ENCODE data around the gene CREB1. TPM values are rescaled to one million over a fixed set of nuclear protein-coding genes. Genes with fewer than 3 reads are reported as not detected.

The CREB1 gene
- total RNA-seq, 3 donors from 2014 or later, result 55.2 to 71.1 (median 59.5) TPM

- Mint-ChIP-seq H3K36me3 (ENCODE audit: insufficient read depth) (peaks cover 25% of the 10 kb centered on the region), H3K27me3 (ENCODE audit: low read depth) (no peaks in the 10 kb centered on the region), H3K4me1 (ENCODE audit: low read depth) (peaks cover 68% of the 10 kb centered on the region), H3K9me3 (no peaks in the 10 kb centered on the region), H3K4me3 (no peak overlapping the region)
- ATAC-seq (no peak), DNase-seq (no peak)
Measured at GRCh38 chr2:207541933-207542332, 12.2 kb downstream of the CREB1 start.

DNA sequence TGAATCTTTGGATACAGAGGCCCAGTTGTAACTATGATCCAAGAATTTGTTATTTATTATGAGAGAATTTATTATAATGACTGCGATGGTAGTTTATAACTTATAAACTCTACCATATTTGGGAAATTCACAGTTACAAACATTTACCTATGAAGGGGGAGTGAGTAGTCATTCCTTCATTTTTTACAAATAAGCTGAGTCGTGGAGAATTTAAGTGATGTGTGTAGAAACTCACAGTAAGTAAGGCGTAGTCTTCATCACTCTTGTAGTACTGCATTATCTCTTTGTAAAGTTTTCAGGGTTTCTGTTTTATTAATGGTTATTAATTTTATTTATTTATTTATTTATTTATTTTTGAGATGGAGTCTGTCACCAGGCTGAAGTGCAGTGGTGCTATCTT lies 13.5 kb downstream of the CREB1 start:
- H3K4me3 Mint-ChIP-seq, result no peak overlapping the region
- peaks cover 27% of the 10 kb centered on the region for H3K36me3 Mint-ChIP-seq (ENCODE audit: insufficient read depth)
- no peaks in the 10 kb centered on the region for H3K27me3 Mint-ChIP-seq (ENCODE audit: low read depth)
- DNase-seq (no peak), ATAC-seq (no peak)
- peaks cover 64% of the 10 kb centered on the region for H3K4me1 Mint-ChIP-seq (ENCODE audit: low read depth)
- no peaks in the 10 kb centered on the region for H3K9me3 Mint-ChIP-seq

GRCh38 chr2:207546822-207547221 lies 17.1 kb downstream of the CREB1 start:
- H3K27me3 Mint-ChIP-seq (ENCODE audit: low read depth), result no peaks in the 10 kb centered on the region
- H3K4me3 Mint-ChIP-seq, result no peak overlapping the region
- H3K36me3 Mint-ChIP-seq (ENCODE audit: insufficient read depth), result peaks cover 24% of the 10 kb centered on the region
- H3K4me1 Mint-ChIP-seq (ENCODE audit: low read depth), result peaks cover 71% of the 10 kb centered on the region
- H3K9me3 Mint-ChIP-seq, result no peaks in the 10 kb centered on the region
- DNase-seq, result no peak
- ATAC-seq, result no peak

- Mint-ChIP-seq H3K9me3 (no peaks in the 10 kb centered on the region), H3K27me3 (ENCODE audit: low read depth) (no peaks in the 10 kb centered on the region), H3K4me1 (ENCODE audit: low read depth) (peaks cover 63% of the 10 kb centered on the region), H3K36me3 (ENCODE audit: insufficient read depth) (peaks cover 19% of the 10 kb centered on the region), H3K4me3 (no peak overlapping the region)
- no peak for DNase-seq
- ATAC-seq, result no peak
Measured at GRCh38 chr2:207549145-207549544, 19.4 kb downstream of the CREB1 start.

GRCh38 chr2:207558079-207558491 lies 28.3 kb downstream of the CREB1 start:
- Mint-ChIP-seq H3K36me3 (ENCODE audit: insufficient read depth) (peaks cover 47% of the 10 kb centered on the region), H3K4me3 (no peak overlapping the region), H3K4me1 (ENCODE audit: low read depth) (peaks cover 26% of the 10 kb centered on the region), H3K9me3 (no peaks in the 10 kb centered on the region), H3K27me3 (ENCODE audit: low read depth) (no peaks in the 10 kb centered on the region)
- ATAC-seq (no peak), DNase-seq (no peak)

DNA sequence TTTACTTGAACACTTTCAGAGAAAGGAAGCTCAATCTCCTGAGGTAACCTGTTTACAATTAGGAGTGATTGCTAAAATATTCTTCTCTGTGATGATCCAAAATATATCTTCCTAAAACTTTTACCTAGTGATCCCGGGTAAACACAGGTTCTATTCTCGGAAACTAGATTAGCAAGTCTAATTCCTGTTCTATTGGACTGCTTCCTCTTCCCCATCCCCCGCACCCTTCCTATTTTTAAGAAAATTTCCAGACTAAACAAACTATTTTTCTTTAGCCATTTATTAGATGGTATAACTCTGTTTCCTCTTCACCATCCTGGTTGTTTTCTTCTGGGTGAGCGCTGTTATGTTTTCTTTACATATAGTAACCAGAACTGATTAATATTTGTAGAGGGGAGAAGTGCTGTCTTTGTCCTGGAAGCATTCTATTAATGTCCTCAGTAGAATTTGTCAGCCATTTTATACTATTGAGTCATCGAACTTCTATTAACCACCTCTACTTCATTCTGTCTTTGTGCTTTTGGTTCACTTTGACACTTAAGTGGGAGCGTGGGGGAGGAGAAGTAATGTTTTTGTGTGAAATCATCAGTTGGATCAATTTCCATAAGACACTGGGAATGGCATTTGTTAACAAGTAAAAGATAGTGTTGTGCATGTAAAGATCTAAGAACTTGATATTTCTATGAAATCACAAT lies 31.8 kb downstream of the CREB1 start:
- peaks cover 52% of the 10 kb centered on the region for H3K36me3 Mint-ChIP-seq (ENCODE audit: insufficient read depth)
- ATAC-seq (no peak), DNase-seq (no peak)
- no peak overlapping the region for H3K4me3 Mint-ChIP-seq
- peaks cover 20% of the 10 kb centered on the region for H3K4me1 Mint-ChIP-seq (ENCODE audit: low read depth)
- H3K9me3 Mint-ChIP-seq, result no peaks in the 10 kb centered on the region
- H3K27me3 Mint-ChIP-seq (ENCODE audit: low read depth), result no peaks in the 10 kb centered on the region

GRCh38 chr2:207565736-207566500 lies 36.2 kb downstream of the CREB1 start:
- Mint-ChIP-seq H3K4me3 (no peak overlapping the region), H3K36me3 (ENCODE audit: insufficient read depth) (peaks cover 45% of the 10 kb centered on the region), H3K9me3 (no peaks in the 10 kb centered on the region), H3K27me3 (ENCODE audit: low read depth) (no peaks in the 10 kb centered on the region), H3K4me1 (ENCODE audit: low read depth) (peaks cover 7% of the 10 kb centered on the region)
- DNase-seq (no peak), ATAC-seq (no peak)

- Mint-ChIP-seq H3K27me3 (ENCODE audit: low read depth) (no peaks in the 10 kb centered on the region), H3K4me3 (no peak overlapping the region), H3K9me3 (no peaks in the 10 kb centered on the region), H3K4me1 (ENCODE audit: low read depth) (peaks cover 10% of the 10 kb centered on the region), H3K36me3 (ENCODE audit: insufficient read depth) (peaks cover 40% of the 10 kb centered on the region)
- DNase-seq (no peak), ATAC-seq (no peak)
Measured at GRCh38 chr2:207567671-207568070, 37.9 kb downstream of the CREB1 start.

DNA sequence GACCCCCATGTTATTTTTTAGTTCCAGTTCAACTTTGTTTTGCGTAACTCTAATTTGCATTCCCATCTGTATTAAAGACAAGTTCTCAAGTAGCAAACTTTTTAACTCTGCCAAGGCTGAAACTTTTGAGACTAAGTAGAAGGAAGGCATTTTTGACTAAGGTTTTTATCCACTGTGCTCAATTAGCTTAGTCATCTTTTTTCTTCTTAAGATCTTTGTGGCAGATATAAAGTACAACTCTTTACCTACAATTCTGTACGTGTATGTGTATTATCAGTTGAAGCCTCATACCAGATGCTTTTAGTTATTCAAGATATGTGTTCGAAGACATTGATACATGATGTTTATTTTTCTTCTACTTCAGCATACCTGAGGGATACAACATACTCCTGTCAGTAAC lies 41.6 kb downstream of the CREB1 start:
- Mint-ChIP-seq H3K27me3 (ENCODE audit: low read depth) (no peaks in the 10 kb centered on the region), H3K36me3 (ENCODE audit: insufficient read depth) (peaks cover 46% of the 10 kb centered on the region), H3K4me1 (ENCODE audit: low read depth) (peaks cover 7% of the 10 kb centered on the region), H3K9me3 (no peaks in the 10 kb centered on the region), H3K4me3 (no peak overlapping the region)
- ATAC-seq, result no peak
- no peak for DNase-seq

- ATAC-seq (no peak), DNase-seq (no peak)
- Mint-ChIP-seq H3K36me3 (ENCODE audit: insufficient read depth) (peaks cover 70% of the 10 kb centered on the region), H3K4me1 (ENCODE audit: low read depth) (peaks cover 2% of the 10 kb centered on the region), H3K9me3 (no peaks in the 10 kb centered on the region), H3K4me3 (no peak overlapping the region), H3K27me3 (ENCODE audit: low read depth) (no peaks in the 10 kb centered on the region)
Measured at GRCh38 chr2:207584952-207585351, 55.2 kb downstream of the CREB1 start.

DNA sequence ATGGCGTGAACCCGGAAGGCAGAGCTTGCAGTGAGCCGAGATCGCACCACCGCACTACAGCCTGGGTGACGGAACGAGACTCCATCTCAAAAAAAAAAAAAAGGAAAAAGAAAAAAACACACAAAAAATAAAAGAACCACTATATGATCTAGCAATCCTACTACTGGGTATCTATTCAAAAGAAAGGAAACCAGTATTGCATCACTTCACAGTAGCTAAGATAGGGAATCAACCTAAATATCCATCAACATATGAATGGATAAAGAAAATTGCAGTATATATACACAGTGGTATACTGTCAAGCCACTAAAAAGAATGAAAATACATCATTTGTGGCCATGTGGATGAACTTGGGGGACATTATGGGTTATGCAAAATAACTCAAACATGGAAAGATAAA lies 57.5 kb downstream of the CREB1 start:
- ATAC-seq (no peak), DNase-seq (no peak)
- Mint-ChIP-seq H3K36me3 (ENCODE audit: insufficient read depth) (peaks cover 78% of the 10 kb centered on the region), H3K27me3 (ENCODE audit: low read depth) (no peaks in the 10 kb centered on the region), H3K9me3 (no peaks in the 10 kb centered on the region), H3K4me3 (no peak overlapping the region), H3K4me1 (ENCODE audit: low read depth) (peaks cover 5% of the 10 kb centered on the region)

DNA sequence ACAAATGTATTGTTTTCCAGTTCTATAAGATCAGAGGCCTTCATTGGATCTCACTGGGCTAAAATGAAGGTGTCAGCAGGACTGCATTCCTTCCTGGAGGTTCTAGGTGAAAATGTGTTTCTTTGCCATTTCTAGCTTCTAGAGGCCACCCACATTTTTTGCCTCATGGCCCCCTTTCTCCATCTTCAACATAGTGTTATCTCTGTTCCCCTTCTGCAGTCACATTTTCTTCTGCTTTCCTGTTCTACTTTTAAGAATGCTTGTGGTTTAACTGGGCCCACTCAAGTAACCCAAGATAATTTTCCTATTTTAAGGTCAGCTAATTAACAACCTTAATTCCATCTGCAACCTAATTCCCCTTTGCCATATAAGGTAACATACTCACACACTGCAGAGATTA lies 59.4 kb downstream of the CREB1 start:
- Mint-ChIP-seq H3K36me3 (ENCODE audit: insufficient read depth) (peaks cover 76% of the 10 kb centered on the region), H3K9me3 (no peaks in the 10 kb centered on the region), H3K4me1 (ENCODE audit: low read depth) (peaks cover 8% of the 10 kb centered on the region), H3K27me3 (ENCODE audit: low read depth) (no peaks in the 10 kb centered on the region), H3K4me3 (no peak overlapping the region)
- DNase-seq (no peak), ATAC-seq (no peak)

DNA sequence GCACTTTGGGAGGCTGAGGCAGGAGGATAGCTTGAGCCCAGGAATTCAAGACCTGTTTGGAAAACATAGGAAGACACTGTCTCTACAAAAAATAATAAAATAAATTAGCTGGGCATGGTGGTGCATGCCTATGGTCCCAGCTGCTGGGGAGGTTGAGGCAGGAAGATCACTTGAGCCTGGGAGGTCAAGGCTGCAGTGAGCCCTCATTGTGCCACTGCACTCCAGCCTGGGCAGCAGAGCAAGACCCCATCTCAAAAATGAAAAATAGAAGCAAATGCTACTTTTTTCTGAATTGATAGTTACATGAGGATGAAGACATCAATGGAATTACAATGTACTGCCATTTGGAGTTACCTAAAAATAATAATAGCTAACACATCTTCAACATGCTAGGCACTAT lies 63.5 kb downstream of the CREB1 start:
- no peak for ATAC-seq
- Mint-ChIP-seq H3K9me3 (no peaks in the 10 kb centered on the region), H3K4me3 (no peak overlapping the region), H3K27me3 (ENCODE audit: low read depth) (no peaks in the 10 kb centered on the region), H3K4me1 (ENCODE audit: low read depth) (peaks cover 8% of the 10 kb centered on the region), H3K36me3 (ENCODE audit: insufficient read depth) (peaks cover 51% of the 10 kb centered on the region)
- DNase-seq, result no peak

DNA sequence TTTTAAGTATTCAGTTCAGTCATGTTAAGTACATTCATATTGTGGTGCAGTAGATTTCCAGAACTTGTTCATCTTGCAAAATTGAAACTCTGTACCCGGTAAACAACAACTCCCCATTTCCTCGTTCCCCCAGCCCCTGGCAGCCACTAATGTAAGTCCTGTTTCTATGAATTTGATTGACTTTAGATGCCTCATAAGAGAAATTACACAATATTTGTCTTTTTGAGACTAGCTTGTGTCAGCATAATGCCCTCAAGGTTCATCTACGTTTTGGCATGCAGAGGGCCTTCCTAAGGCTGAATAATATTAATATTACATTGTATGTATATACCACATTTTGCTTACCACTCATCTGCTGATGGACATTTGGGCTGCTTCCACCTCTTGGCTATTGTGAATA lies 64.5 kb downstream of the CREB1 start:
- Mint-ChIP-seq H3K4me1 (ENCODE audit: low read depth) (peaks cover 8% of the 10 kb centered on the region), H3K9me3 (no peaks in the 10 kb centered on the region), H3K27me3 (ENCODE audit: low read depth) (no peaks in the 10 kb centered on the region), H3K36me3 (ENCODE audit: insufficient read depth) (peaks cover 43% of the 10 kb centered on the region), H3K4me3 (no peak overlapping the region)
- no peak for ATAC-seq
- no peak for DNase-seq

DNA sequence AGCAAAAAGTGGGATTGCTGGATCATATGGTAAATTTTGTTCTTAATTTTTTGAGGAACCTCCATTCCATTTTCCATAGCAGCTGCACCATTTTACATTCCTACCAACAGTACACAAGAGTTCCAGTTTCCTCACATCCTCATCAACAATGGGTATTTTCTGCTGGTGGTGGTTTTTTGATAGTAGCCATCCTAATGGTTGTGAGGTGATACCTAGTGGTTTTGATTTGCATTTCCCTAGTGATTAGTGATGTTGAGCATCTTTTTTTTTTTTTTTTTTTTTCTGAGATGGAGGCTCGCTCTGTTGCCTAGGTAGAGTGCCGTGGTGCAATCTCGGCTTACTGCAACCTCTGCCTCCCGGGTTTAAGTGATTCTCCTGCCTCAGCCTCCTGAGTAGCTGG lies 65.0 kb downstream of the CREB1 start:
- Mint-ChIP-seq H3K4me1 (ENCODE audit: low read depth) (peaks cover 6% of the 10 kb centered on the region), H3K4me3 (no peak overlapping the region), H3K36me3 (ENCODE audit: insufficient read depth) (peaks cover 39% of the 10 kb centered on the region), H3K9me3 (no peaks in the 10 kb centered on the region), H3K27me3 (ENCODE audit: low read depth) (no peaks in the 10 kb centered on the region)
- ATAC-seq (no peak), DNase-seq (no peak)
